NOMO-1 (cell line): ENCODE results near the gene CD40.

Experiments used
- DNase-seq, 2 experiments: peaks; one replicate each; lab custom pipeline; 2025; ENCODE audit not compliant: unreplicated experiment in 2 of 2; lab: John Stamatoyannopoulos, UW

Gene CD40

GRCh38 chr20:46121184-46121930 is 3.2 kb downstream of the CD40 start:
- DNase-seq: no peak

GRCh38 chr20:46122071-46122470 is 4.0 kb downstream of the CD40 start:
- no peak for DNase-seq

GRCh38 chr20:46122516-46123481 is 4.7 kb downstream of the CD40 start:
- DNase-seq: no peak

GRCh38 chr20:46123482-46124245 is 5.5 kb downstream of the CD40 start:
- no peak for DNase-seq

- no peak for DNase-seq
These were observed 8.4 kb downstream of the CD40 start for GRCh38 chr20:46126440-46127056.

GRCh38 chr20:46127396-46128010 is 9.4 kb downstream of the CD40 start:
- DNase-seq: no peak

GRCh38 chr20:46128310-46129151 is 10.4 kb downstream of the CD40 start:
- DNase-seq: no peak

GRCh38 chr20:46129955-46130481 is 11.9 kb downstream of the CD40 start:
- DNase-seq: no peak

GRCh38 chr20:46130534-46130933 is 12.4 kb downstream of the CD40 start:
- DNase-seq: no peak

GRCh38 chr20:46131396-46131795 is 13.3 kb downstream of the CD40 start:
- no peak for DNase-seq

GRCh38 chr20:46132705-46133120 is 14.6 kb downstream of the CD40 start:
- DNase-seq: peak; percentile 51 to 59

GRCh38 chr20:46133886-46134654 is 16.0 kb downstream of the CD40 start:
- no peak for DNase-seq

- DNase-seq: no peak
These were observed 16.6 kb downstream of the CD40 start for GRCh38 chr20:46134716-46135115.

GRCh38 chr20:46135856-46136633 is 17.9 kb downstream of the CD40 start:
- DNase-seq: no peak

GRCh38 chr20:46137816-46138215 is 19.7 kb downstream of the CD40 start:
- DNase-seq: no peak

- no peak for DNase-seq
These were observed 21.3 kb downstream of the CD40 start for GRCh38 chr20:46139266-46139889.

- no peak for DNase-seq
These were observed 21.9 kb downstream of the CD40 start for GRCh38 chr20:46139908-46140482.
